GM21367 (cell line): ENCODE measurements around the gene TMIE.

ENCODE experiments used
- ATAC-seq: cut with Tn5 transposase; IDR thresholded peaks from one replicate; pipeline ENCODE4 v1.9.1; 2021; ENCODE audit not compliant: unreplicated experiment

The TMIE gene

GRCh38 chr3:46669191-46669999 is 31.8 kb upstream of the TMIE start:
- no peak for ATAC-seq

DNA sequence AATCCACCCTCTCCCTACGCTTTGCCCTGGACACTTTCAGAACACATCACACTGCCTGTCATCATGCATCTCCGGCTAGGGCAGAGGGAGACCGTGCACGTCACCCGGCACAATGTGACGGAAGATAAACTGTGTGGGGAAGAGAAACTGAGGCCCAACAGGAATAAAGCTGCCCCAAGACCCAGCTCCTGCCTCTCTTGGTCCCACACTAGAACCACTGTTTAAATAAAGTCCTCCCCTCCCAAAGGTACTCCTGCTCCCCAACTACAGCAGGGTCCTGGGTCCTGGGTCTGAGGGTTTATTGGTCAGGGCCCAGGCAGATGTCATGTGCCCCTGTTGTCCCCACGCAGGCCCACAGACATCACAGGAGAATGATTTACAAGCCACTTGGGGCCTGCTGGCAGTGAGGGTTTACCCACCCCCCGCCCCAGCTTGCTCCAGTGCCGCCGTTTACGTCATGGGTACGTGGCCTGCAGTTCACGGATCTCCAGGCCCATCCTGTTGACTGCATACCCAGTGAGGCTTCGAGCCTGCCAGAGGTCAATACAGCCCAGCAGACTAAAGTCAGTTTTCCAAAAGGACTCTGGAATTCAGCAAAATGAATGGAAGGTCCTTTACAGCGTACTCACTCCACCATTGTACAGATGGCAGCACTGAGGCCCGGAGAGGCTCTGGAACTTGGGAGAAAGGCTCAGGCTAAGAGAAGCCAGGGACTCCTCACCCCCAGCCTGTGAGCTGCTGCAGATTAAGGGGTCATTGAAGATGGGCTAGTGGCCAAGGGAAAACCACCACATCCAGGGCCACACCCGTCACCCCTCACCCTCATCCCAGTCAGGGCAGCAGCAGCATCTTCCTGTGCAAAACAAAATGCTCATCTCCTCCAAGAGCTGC is 30.9 kb upstream of the TMIE start:
- no peak for ATAC-seq

GRCh38 chr3:46670891-46671427 is 30.2 kb upstream of the TMIE start:
- ATAC-seq: no peak

DNA sequence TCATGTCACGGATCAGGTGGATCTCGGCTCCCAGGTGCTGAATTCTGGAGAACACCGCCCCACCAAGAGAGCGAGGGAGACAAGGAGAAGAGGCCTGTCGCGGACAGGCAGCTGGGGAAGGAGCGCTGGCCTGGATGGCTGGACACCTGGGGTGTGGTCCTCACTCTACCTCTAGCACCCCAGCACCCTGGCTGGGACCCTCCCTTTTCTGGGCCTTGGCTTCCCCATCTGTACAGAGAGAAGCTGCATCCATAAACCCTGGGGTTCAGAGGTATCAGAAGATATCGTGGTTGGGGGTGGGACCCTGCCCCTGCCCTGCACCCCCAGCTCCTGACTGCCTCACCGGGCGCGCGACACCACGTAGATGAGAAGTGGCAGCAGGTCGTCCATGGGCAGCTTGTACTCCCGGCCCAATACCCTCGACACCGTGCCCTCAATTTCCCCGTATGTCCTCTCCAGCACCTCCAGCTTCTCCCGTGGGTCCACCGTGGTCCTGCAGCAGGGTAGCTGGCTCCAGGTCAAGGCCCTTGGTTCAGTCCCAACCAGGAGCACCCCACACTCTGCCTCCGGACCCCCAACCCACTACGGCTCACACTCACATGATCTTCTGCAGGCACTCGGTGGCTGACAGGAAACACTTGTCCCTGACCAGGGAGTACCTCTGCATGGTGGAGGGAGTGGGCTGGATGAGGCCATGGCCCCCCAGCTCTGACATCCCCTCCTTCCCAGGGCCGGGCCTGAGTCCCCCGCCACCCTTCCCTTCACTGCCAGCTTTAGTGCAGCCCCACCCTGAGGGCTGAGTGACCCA is 29.4 kb upstream of the TMIE start:
- no peak for ATAC-seq

DNA sequence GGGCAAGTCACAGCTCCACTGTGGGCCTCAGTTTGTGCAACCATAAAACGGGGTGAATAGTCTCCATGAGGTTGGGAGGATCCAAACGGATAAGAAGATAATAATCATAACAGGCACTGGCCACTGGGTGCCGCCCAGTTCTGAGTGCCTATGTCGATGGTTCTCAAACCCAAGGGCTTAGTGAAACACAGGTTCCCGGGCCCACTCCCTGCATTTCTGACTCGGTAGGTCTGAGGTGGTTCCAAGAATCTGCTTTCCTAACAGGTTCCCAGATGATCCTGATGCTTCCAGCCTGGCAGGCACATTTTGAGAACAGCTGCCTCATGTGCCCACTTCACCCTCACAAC is 28.9 kb upstream of the TMIE start:
- no peak for ATAC-seq

GRCh38 chr3:46673151-46674030 is 27.8 kb upstream of the TMIE start:
- ATAC-seq: no peak

GRCh38 chr3:46674031-46674845 is 27.0 kb upstream of the TMIE start:
- ATAC-seq: no peak

GRCh38 chr3:46675426-46675825 is 25.8 kb upstream of the TMIE start:
- no peak for ATAC-seq

DNA sequence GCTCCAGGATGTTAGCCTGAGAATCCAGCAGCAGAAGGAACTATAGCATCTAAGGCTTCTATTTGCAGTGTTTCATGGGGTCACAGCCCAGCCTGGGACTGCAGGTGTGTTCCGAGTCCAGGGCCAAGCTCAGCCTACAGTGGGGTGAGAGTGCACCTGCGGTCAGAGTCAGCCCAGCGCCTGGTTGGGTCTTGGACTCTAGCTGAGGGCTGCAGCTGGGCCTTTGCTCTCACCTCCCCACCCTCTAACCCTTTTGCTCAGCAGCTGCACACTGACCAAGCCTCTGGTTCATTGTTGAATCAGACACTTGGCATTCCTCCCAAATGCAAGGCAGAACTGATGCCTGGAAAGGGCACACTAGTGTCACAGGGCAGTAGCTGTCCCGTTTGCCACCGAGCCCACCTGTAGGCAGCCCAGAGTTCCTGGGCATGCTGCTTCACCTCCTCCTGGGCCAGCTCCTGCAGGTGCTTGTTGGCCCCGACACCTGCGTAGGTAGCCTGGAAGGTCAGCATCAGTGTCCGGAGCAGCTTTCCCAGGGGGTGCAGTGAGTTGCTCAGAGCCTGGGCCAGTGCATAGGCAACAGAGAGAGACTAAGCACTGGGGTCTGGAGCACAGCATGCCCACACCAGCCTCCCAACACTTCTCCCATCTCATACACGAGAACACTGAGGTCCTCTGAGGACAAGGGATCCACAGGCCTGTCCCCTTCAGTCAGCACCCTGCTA is 25.2 kb upstream of the TMIE start:
- no peak for ATAC-seq

- no peak for ATAC-seq
Measured at GRCh38 chr3:46676601-46677410, 24.4 kb upstream of the TMIE start.

DNA sequence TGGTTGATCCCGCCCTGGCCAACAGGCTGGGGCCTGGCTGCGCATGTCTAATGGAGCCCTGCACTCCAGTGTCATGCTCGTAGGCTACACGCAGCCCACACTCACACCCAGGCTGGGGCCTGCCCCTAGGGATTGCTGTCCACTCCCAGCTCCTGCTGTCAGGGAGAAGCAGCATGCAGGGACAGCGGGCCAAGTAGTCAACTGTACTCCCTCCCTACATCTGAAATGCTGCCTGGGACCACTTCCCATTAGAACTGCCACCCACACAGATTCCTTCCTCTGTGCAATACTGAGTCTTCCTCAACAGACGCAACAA is 23.8 kb upstream of the TMIE start:
- no peak for ATAC-seq

GRCh38 chr3:46678280-46678679 is 22.9 kb upstream of the TMIE start:
- ATAC-seq: no peak

DNA sequence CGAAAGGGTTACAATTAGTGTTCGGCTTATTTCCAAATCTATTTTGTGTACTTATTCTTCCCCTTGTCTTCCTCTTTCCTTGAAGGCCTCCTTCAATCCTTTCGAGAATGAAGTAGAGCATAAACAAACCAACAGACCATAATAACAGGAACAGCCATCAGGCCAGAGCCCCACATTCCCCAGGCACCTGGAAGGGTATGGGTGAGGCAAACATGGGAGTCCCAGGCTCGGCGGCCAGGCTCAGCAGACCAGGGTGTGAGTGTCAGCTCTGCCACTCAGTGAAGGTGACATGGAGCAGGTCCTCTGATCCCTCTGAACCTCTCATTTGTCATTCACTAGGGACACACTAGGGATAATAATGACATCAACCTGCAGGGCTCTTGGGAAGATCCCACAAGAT is 21.5 kb upstream of the TMIE start:
- no peak for ATAC-seq

DNA sequence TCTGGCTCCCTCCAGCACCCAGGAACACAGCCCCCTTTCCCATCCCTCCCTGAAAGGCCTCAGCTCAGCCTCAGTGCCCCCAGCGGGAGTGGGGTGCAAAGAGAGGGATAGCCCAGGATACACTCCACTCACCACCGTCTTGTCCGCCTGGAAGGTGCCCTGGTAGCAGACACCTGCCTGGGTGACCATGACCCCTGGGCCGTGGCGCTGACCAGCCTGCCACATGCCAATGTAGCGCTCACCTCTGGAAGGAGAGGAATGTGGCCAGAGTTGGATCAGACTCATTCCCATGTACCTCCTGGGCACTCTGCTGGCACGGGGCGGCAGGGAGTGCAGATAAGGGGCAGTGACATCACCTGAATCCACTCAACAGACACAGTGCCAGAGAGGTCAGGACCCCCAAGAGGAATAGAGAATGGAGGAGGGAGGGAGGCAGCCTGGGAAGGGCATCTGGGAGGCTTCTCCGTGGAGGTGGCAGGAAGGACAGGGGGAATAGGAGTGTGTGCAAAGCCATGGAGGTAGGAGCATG is 20.8 kb upstream of the TMIE start:
- no peak for ATAC-seq

DNA sequence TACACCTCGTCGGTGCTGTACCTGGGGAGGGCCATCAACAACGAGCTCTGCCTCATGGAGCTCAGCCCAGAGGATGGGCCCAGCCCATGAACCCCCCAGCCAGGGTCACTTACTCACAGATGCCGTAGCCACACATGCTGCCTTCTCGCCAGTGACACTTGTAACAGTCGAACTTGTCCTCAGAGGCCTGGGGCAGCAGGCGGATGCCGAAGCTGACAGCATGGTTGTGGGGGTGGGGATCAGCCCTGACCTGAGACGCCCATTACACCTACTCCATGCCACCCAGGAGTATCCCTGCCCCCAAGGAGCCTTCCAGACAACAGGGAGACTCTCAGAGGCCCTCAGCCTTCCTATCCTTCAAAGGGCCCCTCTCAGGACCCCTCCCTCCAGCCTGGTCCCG is 19.8 kb upstream of the TMIE start:
- no peak for ATAC-seq

DNA sequence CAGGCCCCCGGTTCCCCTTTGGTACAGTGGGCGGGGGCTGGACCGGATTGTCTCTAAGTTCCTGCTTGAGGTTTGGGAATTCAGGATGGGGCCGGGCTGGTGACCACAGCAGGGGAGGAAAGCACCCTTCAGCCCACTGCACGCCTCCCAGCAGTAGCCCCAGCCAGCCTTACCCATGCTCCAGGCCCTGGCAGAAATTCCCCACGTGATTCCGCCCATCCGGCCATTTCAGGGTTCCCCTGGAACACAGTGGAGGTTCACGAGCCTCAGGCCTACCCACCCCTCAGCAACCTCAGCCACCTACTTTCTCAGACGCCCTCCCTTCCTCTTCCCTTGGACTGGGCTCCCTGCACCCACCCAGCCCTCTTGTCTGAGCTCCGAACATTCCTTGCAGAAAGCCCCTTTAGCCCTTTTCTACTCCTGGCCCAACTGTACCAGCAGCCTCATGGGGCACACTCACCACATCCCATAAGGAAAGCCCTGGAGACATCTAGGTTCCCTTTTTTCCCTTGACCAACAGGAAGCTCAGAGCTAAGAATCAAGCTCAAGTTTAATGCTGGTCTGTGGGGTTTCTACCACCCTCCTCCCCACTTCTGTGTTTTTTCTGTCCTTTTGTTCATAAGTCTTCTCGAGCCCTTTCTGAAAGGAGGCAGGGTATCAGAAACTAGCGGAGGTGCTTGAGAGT is 19.2 kb upstream of the TMIE start:
- no peak for ATAC-seq

GRCh38 chr3:46682974-46683373 is 18.2 kb upstream of the TMIE start:
- ATAC-seq: no peak
